Nephron progenitor cell (in vitro differentiated cells): ENCODE measurements around the gene ZNF692.

Experiments
- DNase-seq: peaks from one replicate; pipeline ENCODE4 v3.0.0; 2021
- H3K27ac Mint-ChIP-seq: 2 replicates; pipeline ENCODE4 v1.8.0; 2021; ENCODE audit warnings: mild to moderate bottlenecking, moderate library complexity, mixed read lengths
- H3K27me3 Mint-ChIP-seq: 2 replicates; pipeline ENCODE4 v1.8.0; 2021; ENCODE audit warnings: mild to moderate bottlenecking, low read depth, mixed read lengths; ENCODE audit not compliant: poor library complexity
- H3K36me3 Mint-ChIP-seq: 2 replicates; pipeline ENCODE4 v1.8.0; 2021; ENCODE audit warnings: low read depth, mixed read lengths
- H3K4me1 Mint-ChIP-seq: 2 replicates; pipeline ENCODE4 v1.8.0; 2021; ENCODE audit warnings: mixed read lengths
- H3K4me3 Mint-ChIP-seq: 2 replicates; pipeline ENCODE4 v1.8.0; 2021; ENCODE audit warnings: mild to moderate bottlenecking, moderate library complexity, mixed read lengths
- H3K9me3 Mint-ChIP-seq: 2 replicates; pipeline ENCODE4 v1.8.0; 2021; ENCODE audit warnings: mild to moderate bottlenecking, moderate library complexity, mixed read lengths
- CTCF ChIP-seq: fragments of 200-600 bp; sonication (generic); IDR thresholded peaks from 2 replicates; pipeline ENCODE4 v1.5.0; 2021; ENCODE audit warnings: antibody characterized with exemption

Gene ZNF692

GRCh38 chr1:248904437-248905216 lies 45.7 kb upstream of the ZNF692 start:
- no peak for TF ChIP-seq CTCF

DNA sequence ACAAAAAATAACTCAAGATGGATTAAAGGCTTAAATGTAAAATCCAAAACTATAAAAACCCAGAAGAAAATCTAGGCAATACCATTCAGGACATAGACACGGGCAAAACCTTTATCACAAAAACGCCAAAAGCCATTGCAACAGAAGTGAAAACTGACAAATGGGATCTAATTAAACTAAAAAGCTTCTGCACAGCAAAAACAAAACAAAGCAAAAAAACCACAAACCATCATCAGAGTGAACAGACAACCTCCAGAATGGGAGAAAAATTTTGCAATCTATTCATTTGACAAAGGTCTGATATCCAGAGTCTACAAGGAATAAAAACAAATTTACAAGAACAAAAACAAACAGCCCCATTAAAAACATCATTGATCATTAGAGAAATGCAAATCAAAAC lies 42.7 kb upstream of the ZNF692 start:
- DNase-seq = no peak
- no peak for TF ChIP-seq CTCF
- Mint-ChIP-seq H3K4me3 (no peak overlapping the region), H3K4me1 (peaks cover 26% of the 10 kb centered on the region), H3K36me3 (peaks cover 5% of the 10 kb centered on the region), H3K27me3 (peaks cover 3% of the 10 kb centered on the region), H3K9me3 (peaks cover 17% of the 10 kb centered on the region), H3K27ac (no peak overlapping the region)

More at GRCh38 chr1:248904437-248905216, 45.7 kb upstream of the ZNF692 start:
- Mint-ChIP-seq H3K27me3 (peaks cover 3% of the 10 kb centered on the region), H3K9me3 (peaks cover 3% of the 10 kb centered on the region), H3K36me3 (peaks cover 16% of the 10 kb centered on the region), H3K27ac (no peak overlapping the region), H3K4me1 (peaks cover 47% of the 10 kb centered on the region), H3K4me3 (peak overlapping the region; percentile 88)
- DNase-seq = no peak

DNA sequence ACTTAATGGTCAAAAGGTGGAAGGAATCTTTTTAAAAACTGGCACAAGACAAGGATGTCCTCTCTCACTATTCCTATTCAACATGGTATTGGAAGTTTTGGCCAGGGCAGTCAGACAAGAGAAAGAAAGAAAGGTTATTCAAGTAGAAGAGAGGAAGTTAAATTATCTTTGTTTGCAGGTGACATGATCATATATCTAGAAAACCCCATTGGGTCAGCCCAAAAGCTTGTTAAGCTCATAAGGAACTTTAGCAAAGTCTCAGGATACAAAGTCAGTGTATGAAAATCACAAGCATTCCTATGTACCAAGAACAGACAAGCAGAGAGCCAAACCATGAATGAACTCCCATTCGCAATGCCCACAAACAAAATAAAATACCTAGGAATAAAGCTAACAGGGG lies 41.8 kb upstream of the ZNF692 start:
- no peaks in the 10 kb centered on the region for H3K27me3 Mint-ChIP-seq
- no peak overlapping the region for H3K27ac Mint-ChIP-seq
- peaks cover 17% of the 10 kb centered on the region for H3K9me3 Mint-ChIP-seq
- H3K4me1 Mint-ChIP-seq = peaks cover 23% of the 10 kb centered on the region
- peaks cover 5% of the 10 kb centered on the region for H3K36me3 Mint-ChIP-seq
- no peak for DNase-seq
- H3K4me3 Mint-ChIP-seq = no peak overlapping the region
- TF ChIP-seq CTCF = no peak

GRCh38 chr1:248897412-248898337 lies 38.8 kb upstream of the ZNF692 start:
- H3K27me3 Mint-ChIP-seq = no peaks in the 10 kb centered on the region
- H3K4me3 Mint-ChIP-seq = no peak overlapping the region
- H3K9me3 Mint-ChIP-seq = peaks cover 17% of the 10 kb centered on the region

DNA sequence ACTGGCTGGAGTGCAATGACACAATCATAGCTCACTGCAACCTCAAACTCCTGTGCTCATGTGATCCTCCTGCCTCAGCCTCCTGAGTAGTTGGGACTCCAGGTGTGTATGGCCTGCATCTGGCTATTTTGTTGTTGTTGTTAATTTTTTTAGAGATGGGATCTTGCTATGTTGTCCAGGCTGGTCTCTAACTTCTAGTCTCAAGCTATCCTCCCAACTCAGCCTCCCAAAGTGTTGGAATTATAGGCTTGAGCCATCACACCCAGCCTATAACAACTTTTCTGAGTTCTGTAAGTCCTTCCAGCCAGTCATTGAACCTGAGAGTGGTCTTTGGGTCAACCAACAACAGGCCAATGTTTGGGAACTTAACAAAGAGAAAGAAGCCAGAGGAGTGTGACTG lies 36.0 kb upstream of the ZNF692 start:
- peaks cover 15% of the 10 kb centered on the region for H3K9me3 Mint-ChIP-seq
- H3K27ac Mint-ChIP-seq = no peak overlapping the region
- H3K36me3 Mint-ChIP-seq = peaks cover 5% of the 10 kb centered on the region
- H3K4me1 Mint-ChIP-seq = peaks cover 26% of the 10 kb centered on the region
- TF ChIP-seq CTCF = no peak
- no peaks in the 10 kb centered on the region for H3K27me3 Mint-ChIP-seq
- H3K4me3 Mint-ChIP-seq = no peak overlapping the region
- DNase-seq = no peak

More at GRCh38 chr1:248897412-248898337, 38.8 kb upstream of the ZNF692 start:
- TF ChIP-seq CTCF = no peak
- no peak for DNase-seq
- peaks cover 10% of the 10 kb centered on the region for H3K4me1 Mint-ChIP-seq
- peak overlapping the region; percentile 13 for H3K27ac Mint-ChIP-seq
- H3K36me3 Mint-ChIP-seq = peaks cover 5% of the 10 kb centered on the region
